ENCODE data around the gene TUBGCP5.

The TUBGCP5 gene

DNA sequence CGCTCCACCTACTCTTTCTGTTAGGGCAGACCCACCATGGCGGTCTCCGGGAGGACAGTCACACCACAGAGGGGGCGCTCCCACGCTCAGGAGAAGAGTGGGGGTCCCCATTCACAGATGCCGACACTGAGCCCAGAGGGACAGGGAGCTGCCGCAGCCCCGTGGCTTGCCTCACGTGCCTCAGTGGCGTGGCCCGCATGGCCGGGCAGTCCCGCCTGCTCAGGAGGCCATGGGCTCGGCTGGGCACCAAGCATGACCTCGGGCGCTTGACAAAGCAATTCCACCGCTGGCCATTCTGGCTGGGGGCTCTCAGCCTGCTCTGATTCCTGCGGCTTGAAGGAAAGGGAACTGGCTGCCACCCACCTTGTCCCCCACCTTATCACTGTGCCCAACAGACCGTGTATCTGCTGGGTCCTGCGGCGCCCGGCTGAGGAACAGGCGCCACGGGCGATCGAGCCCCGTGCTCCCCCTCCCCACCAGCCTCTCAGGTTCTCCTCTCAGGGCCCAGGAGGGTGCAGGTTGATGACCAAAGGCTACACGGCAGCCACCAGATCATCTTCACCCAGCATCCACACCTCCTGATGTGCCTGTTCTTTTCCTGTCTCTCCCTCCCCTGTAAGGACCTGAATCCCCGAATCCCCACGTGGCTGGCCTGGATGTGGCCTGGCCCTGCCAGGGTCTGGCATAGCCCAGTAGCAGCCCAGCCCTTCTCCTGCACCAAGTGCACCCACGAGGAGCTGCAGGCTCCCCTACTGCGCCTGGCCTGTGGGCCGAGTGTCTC lies 79.9 kb downstream of the TUBGCP5 start:
- H3K4me3 ChIP-seq (ENCODE audit: low read depth, low read length): no peak overlapping the region

DNA sequence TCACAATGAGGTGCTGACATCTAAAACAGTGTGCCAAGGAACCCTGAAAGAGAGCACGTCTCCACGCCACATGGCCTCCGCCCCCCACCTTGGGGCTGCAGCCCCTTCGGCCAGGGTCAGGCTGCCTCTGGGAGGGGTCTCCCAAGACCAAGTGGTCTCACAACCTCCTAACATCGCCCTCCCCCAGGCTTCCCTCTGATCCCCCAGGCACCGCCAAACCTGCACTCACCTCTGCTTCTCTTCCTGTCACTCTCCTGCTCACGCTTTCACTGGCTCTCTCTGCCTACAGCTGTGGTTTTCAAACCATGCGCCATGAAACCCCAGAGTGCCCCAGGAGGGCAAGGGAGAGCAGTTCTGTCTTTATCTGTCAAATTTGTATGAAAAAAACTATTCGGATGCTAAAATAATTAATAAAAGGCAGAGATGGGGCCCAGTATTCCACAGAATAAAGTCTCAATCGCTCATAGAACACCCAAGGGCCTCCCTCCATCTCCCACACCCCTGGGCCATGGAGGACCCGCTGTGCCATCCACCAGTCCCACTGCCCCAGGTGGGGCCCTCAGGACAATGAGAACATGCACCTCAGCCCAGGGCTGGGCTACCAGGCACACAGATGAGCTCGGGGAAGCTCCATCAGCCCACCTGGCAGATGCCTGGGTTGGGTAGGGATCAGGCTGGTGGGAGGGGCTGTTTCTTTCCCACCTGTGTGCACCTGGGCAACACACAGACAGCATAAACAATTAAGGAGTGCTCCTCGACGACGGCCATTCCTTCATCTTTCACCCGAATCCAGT lies 80.7 kb downstream of the TUBGCP5 start:
- TF ChIP-seq, protein P1, sequence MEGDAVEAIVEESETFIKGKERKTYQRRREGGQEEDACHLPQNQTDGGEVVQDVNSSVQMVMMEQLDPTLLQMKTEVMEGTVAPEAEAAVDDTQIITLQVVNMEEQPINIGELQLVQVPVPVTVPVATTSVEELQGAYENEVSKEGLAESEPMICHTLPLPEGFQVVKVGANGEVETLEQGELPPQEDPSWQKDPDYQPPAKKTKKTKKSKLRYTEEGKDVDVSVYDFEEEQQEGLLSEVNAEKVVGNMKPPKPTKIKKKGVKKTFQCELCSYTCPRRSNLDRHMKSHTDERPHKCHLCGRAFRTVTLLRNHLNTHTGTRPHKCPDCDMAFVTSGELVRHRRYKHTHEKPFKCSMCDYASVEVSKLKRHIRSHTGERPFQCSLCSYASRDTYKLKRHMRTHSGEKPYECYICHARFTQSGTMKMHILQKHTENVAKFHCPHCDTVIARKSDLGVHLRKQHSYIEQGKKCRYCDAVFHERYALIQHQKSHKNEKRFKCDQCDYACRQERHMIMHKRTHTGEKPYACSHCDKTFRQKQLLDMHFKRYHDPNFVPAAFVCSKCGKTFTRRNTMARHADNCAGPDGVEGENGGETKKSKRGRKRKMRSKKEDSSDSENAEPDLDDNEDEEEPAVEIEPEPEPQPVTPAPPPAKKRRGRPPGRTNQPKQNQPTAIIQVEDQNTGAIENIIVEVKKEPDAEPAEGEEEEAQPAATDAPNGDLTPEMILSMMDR (IDR thresholded peaks at IDR 0.05; ENCODE audit: low read depth, low read length, missing control alignments): no peak
- H3K4me3 ChIP-seq (ENCODE audit: low read depth, low read length): 0 out of 2 replicates have a peak overlapping the region, but pooled peaks have one; percentile 3
- DNase-seq (ENCODE audit: low read depth): no peak

More for the DNA sequence above, 79.9 kb downstream of the TUBGCP5 start:
- TF ChIP-seq, protein P1 (IDR thresholded peaks at IDR 0.05; ENCODE audit: low read depth, low read length, missing control alignments): no peak
- no peak for DNase-seq (ENCODE audit: low read depth)

DNA sequence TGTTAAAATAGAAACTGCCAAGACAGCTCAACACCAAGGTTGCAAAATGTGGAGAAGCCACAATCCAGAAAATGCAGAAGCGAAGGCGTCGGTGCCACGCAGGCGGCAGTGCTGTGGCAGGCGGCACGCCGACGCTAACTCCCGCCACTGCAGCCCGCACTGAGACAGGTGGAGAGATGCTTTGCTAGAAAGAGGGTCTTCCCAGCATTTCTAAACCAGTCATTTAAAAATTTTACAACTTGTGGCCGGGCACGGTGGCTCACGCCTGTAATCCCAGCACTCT lies 82.5 kb downstream of the TUBGCP5 start:
- no peak overlapping the region for H3K4me3 ChIP-seq (ENCODE audit: low read depth, low read length)
- TF ChIP-seq, protein P1 (IDR thresholded peaks at IDR 0.05; ENCODE audit: low read depth, low read length, missing control alignments): no peak
- no peak for DNase-seq (ENCODE audit: low read depth)

DNA sequence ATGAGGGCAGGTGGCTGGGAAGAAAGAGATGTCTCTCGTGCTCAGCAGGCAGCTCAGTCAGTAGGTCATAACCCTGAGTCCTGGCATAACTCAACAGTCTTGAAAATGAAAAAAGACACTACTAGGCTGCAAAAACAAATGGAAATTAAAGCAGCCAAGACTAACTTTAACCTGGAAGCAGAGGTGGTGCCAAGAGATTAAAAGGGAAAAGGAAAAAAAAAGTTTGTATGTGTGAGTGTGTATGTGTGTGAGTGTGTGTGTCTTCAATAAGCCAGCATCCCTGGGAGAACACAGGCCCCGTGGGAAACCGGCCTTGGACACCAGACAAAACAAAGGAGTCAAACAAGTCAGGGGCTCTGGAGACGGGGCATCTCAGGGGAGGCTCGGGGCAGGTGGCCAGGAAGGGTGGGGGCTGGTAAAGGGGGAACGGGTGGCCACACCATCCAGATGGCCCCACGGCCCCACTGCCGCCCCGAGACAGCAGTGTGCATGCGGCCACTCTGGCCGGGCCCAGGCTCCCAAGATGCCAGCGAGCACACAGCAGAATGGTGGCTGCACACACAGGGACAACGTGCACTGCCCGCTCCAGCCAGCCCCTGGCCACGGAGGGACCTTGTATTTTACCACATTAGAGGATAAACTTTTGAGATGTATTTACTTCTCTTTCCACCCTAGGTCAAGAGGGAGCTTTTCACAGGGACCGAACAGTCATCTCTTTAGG lies 83.0 kb downstream of the TUBGCP5 start:
- DNase-seq (ENCODE audit: low read depth): no peak
- H3K4me3 ChIP-seq (ENCODE audit: low read depth, low read length): no peak overlapping the region
- TF ChIP-seq, protein P1 (IDR thresholded peaks at IDR 0.05; ENCODE audit: low read depth, low read length, missing control alignments): no peak

DNA sequence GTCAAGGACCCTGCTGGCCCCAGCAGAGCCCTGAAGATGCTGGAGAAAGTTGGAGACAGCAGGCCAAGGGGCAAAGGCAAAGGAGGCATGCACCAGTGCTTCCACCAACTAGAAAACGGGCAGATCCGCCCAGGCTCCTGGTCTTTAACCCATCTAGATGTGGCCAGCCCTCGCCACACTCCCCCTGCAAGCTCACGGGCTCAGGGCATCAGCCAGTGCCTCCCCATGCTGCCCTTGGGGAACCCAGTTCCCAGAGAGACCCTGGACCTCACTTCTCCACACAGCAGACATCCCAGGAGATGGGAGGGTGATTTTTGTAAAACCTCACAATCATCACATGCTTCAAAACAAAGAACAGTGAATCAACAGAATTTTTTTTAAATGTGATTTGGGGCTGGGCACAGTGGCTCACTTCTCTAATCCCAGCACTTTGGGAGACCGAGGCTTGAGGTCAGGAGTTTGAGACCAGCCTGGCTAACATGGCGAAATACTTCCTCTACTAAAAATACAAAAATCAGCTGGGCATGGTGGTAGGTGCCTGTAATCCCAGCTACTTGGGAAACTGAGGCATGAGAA lies 83.7 kb downstream of the TUBGCP5 start:
- TF ChIP-seq, protein P1 (IDR thresholded peaks at IDR 0.05; ENCODE audit: low read depth, low read length, missing control alignments): no peak
- DNase-seq (ENCODE audit: low read depth): no peak
- H3K4me3 ChIP-seq (ENCODE audit: low read depth, low read length): no peak overlapping the region

DNA sequence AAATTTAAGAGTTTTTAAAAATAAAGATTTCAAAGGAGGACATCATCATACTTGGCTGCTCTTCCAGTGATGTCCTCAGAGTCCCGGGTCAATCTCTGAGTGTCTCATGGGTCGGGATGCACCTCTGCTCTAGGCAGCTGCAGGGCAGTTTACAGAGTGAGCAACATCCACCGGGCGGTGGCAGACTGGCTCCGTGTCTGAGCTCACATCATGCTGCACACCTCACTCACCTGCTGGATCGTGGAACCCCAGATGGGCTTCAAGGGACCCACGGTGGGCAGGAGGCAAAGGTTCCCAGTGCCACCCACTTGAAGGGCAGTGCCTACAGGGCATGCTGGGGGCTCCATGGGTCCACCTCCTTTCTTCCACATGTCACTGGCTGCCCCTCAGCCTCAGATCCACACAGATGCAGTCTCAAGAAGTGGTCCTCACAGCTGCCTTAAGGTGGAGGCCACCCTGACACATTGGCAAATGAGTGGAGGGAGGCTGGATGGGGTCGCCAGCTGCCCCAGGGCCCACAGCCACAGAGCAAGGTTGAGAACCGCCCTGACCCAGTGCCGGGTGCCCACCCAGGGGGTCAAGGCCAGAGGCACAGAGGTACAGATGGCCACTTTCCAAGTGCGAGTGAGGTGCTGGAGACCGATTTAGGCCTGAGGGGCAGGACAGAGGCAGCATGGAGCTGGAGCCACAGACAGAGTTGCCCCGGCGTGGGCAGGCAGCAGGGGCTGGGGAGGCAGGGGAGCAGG lies 84.4 kb downstream of the TUBGCP5 start:
- no peak overlapping the region for H3K4me3 ChIP-seq (ENCODE audit: low read depth, low read length)
- DNase-seq (ENCODE audit: low read depth): no peak
- TF ChIP-seq, protein P1 (IDR thresholded peaks at IDR 0.05; ENCODE audit: low read depth, low read length, missing control alignments): no peak
